Liver (tissue), 3 donors: ENCODE data around the gene TMEM154.
A peak's percentile ranks its signal among the peaks of the same experiment; 100 is the strongest.

ENCODE experiments used
- ATF3 ChIP-seq: IDR thresholded peaks from 2 replicates; pipeline ENCODE4 v1.6.1; 2016; ENCODE audit warnings: antibody characterized with exemption
- EGR1 ChIP-seq, 2 donors: IDR thresholded peaks; 2 replicates each; pipeline ENCODE4 v1.6.1; 2016 to 2018; ENCODE audit warnings: antibody characterized with exemption in 2 of 2, low read depth in 2 of 2
- FOXA1 ChIP-seq: IDR thresholded peaks from 2 replicates; pipeline ENCODE4 v1.6.1; 2016; ENCODE audit warnings: antibody characterized with exemption
- GABPA ChIP-seq, 2 donors: IDR thresholded peaks in 1 of 2; conservative IDR thresholded peaks in 1 of 2; 2 replicates each; pipeline ENCODE4 v1.6.1; 2016; ENCODE audit warnings: antibody characterized with exemption in 2 of 2, mild to moderate bottlenecking in 1 of 2, moderate library complexity in 1 of 2
- HNF4A ChIP-seq, 2 donors: conservative IDR thresholded peaks; 2 replicates each; pipeline ENCODE4 v1.6.1; 2016; ENCODE audit warnings: antibody characterized with exemption in 2 of 2, mild to moderate bottlenecking in 2 of 2
- JUND ChIP-seq, 2 donors: IDR thresholded peaks; 2 replicates each; pipeline ENCODE4 v1.6.1; 2016; ENCODE audit warnings: antibody characterized with exemption in 2 of 2
- MAX ChIP-seq: IDR thresholded peaks from 2 replicates; pipeline ENCODE4 v1.6.1; 2016; ENCODE audit warnings: antibody characterized with exemption
- RAD21 ChIP-seq, 2 donors: IDR thresholded peaks; 2 replicates each; pipeline ENCODE4 v1.6.1; 2016; ENCODE audit warnings: antibody characterized with exemption in 2 of 2, mild to moderate bottlenecking in 2 of 2
- REST ChIP-seq: IDR thresholded peaks from 2 replicates; pipeline ENCODE4 v1.6.1; 2016; ENCODE audit warnings: antibody characterized with exemption, mild to moderate bottlenecking
- RXRA ChIP-seq, 2 donors: IDR thresholded peaks; 2 replicates each; pipeline ENCODE4 v1.6.1; 2017 to 2018; ENCODE audit warnings: antibody characterized with exemption in 2 of 2, mild to moderate bottlenecking in 1 of 2
- SP1 ChIP-seq: IDR thresholded peaks from 2 replicates; pipeline ENCODE4 v1.6.1; 2018; ENCODE audit warnings: antibody characterized with exemption, mild to moderate bottlenecking
- YY1 ChIP-seq: IDR thresholded peaks from 2 replicates; pipeline ENCODE4 v1.6.1; 2016; ENCODE audit warnings: antibody characterized with exemption, mild to moderate bottlenecking
- TF ChIP-seq, protein P1 (sequence below): fragments of 150-350 bp; IDR thresholded peaks from 2 replicates; pipeline ENCODE4 v1.5.1; 2017; ENCODE audit warnings: improper control_type of control experiment, low read depth, low read length; ENCODE audit not compliant: missing input control
- donor health status: healthy.
- donor health status: healthy.

DNA sequence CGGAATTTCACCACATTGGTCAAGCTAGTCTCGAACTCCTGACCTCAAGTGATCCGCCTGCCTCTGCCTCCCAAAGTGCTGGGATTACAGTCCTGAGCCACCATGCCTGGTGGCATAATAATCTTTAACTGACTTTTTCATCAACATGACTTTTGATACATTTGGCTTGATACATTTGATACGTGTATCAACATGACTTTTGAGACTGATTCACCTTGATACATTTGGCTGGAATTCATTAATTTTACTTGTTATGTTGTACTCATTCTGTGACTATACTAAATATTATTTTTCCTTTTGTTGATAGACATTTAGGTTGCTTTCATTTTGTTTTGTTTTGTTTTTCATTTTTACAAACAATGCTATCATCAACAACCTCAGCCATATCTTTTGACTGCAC is 6.3 kb downstream of the TMEM154 start:
- TF ChIP-seq, protein P1, sequence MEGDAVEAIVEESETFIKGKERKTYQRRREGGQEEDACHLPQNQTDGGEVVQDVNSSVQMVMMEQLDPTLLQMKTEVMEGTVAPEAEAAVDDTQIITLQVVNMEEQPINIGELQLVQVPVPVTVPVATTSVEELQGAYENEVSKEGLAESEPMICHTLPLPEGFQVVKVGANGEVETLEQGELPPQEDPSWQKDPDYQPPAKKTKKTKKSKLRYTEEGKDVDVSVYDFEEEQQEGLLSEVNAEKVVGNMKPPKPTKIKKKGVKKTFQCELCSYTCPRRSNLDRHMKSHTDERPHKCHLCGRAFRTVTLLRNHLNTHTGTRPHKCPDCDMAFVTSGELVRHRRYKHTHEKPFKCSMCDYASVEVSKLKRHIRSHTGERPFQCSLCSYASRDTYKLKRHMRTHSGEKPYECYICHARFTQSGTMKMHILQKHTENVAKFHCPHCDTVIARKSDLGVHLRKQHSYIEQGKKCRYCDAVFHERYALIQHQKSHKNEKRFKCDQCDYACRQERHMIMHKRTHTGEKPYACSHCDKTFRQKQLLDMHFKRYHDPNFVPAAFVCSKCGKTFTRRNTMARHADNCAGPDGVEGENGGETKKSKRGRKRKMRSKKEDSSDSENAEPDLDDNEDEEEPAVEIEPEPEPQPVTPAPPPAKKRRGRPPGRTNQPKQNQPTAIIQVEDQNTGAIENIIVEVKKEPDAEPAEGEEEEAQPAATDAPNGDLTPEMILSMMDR, result no peak
- TF ChIP-seq RXRA (IDR thresholded peaks at IDR 0.05) (peak in 1 of 2 donors; percentile 13), YY1 (no peak), FOXA1 (no peak), EGR1 (IDR thresholded peaks at IDR 0.05; ENCODE audit: low read depth in 2 of 2) (no peak), SP1 (no peak), ATF3 (no peak), MAX (no peak), RAD21 (IDR thresholded peaks at IDR 0.05) (no peak), JUND (IDR thresholded peaks at IDR 0.05) (no peak), REST (no peak), HNF4A (conservative IDR thresholded peaks at IDR 0.05) (no peak), GABPA (IDR thresholded peaks at IDR 0.05 in 1 of 2, conservative IDR thresholded peaks at IDR 0.05 in 1 of 2) (no peak)
